Putamen (tissue), 1 donor: ENCODE data around the gene CA4.
"Not testable (repeated sequence)": the region's sequence is repeated elsewhere in the genome, so short reads cannot be mapped to it uniquely, and the experiment has no call there.

ENCODE experiments used
- DNase-seq: peaks from one replicate; pipeline ENCODE4 v3.0.0-alpha.2; 2016; ENCODE audit warnings: low spot score

CA4 gene

GRCh38 chr17:60149691-60150582, at the start of gene CA4:
CA4 (plus strand) TSS chr17:60149973; CDS start chr17:60150035, 62 bp downstream.
- no peak for DNase-seq

GRCh38 chr17:60100577-60100976, 49.2 kb upstream of the CA4 start:
- DNase-seq, result not testable (repeated sequence)

- not testable (repeated sequence) for DNase-seq
Measured at GRCh38 chr17:60102015-60102631, 47.6 kb upstream of the CA4 start.

GRCh38 chr17:60102632-60103096, 47.1 kb upstream of the CA4 start:
- no peak for DNase-seq

- no peak for DNase-seq
Measured at GRCh38 chr17:60103957-60104356, 45.8 kb upstream of the CA4 start.

GRCh38 chr17:60106340-60107059, 43.3 kb upstream of the CA4 start:
- DNase-seq, result no peak

GRCh38 chr17:60107526-60108257, 42.1 kb upstream of the CA4 start:
- DNase-seq, result no peak

- DNase-seq, result not testable (repeated sequence)
Measured at GRCh38 chr17:60108309-60108708, 41.5 kb upstream of the CA4 start.

GRCh38 chr17:60108712-60109111, 41.1 kb upstream of the CA4 start:
- no peak for DNase-seq

- no peak for DNase-seq
Measured at GRCh38 chr17:60109161-60109560, 40.6 kb upstream of the CA4 start.

- no peak for DNase-seq
Measured at GRCh38 chr17:60110586-60110985, 39.2 kb upstream of the CA4 start.

- not testable (repeated sequence) for DNase-seq
Measured at GRCh38 chr17:60111661-60112060, 38.1 kb upstream of the CA4 start.

- not testable (repeated sequence) for DNase-seq
Measured at GRCh38 chr17:60115364-60115763, 34.4 kb upstream of the CA4 start.

- not testable (repeated sequence) for DNase-seq
Measured at GRCh38 chr17:60116196-60116595, 33.6 kb upstream of the CA4 start.

GRCh38 chr17:60119162-60119561, 30.6 kb upstream of the CA4 start:
- DNase-seq, result not testable (repeated sequence)

GRCh38 chr17:60119807-60120748, 29.7 kb upstream of the CA4 start:
- DNase-seq, result not testable (repeated sequence)

GRCh38 chr17:60127068-60128064, 22.4 kb upstream of the CA4 start:
- DNase-seq, result no peak

GRCh38 chr17:60128171-60128859, 21.5 kb upstream of the CA4 start:
- DNase-seq, result no peak

- no peak for DNase-seq
Measured at GRCh38 chr17:60129164-60129563, 20.6 kb upstream of the CA4 start.
